ENCODE results near the gene BANF1.

Gene BANF1

GRCh38 chr11:65979261-65979759 is 23.0 kb upstream of the BANF1 start:
- Histone ChIP-seq H3F3A (ENCODE audit: control insufficient read depth, insufficient read depth) (no peaks in the 10 kb centered on the region), H3K4me2 (ENCODE audit: low read length) (no peak overlapping the region), H3K9me2 (replicated peaks; ENCODE audit: control insufficient read depth, low read length) (no peaks in the 10 kb centered on the region), H3K4me3 (ENCODE audit: low read length) (no peak overlapping the region), H4K20me1 (ENCODE audit: control insufficient read depth, insufficient read depth, low read depth, low read length) (no peaks in the 10 kb centered on the region; the same call in 1 of the 2 replicates), H3K79me2 (ENCODE audit: control insufficient read depth, low read length) (no peaks in the 10 kb centered on the region), H3K27ac (ENCODE audit: low read depth, low read length) (no peak overlapping the region), H3K27me3 (ENCODE audit: control insufficient read depth, low read length) (no peaks in the 10 kb centered on the region), H3K4me1 (ENCODE audit: control insufficient read depth, low read length) (no peaks in the 10 kb centered on the region), H3K9me3 (ENCODE audit: control insufficient read depth, insufficient read depth, low read length) (no peaks in the 10 kb centered on the region), H3K36me3 (ENCODE audit: control insufficient read depth, low read length) (peaks cover 23% of the 10 kb centered on the region)
- TF ChIP-seq EZH2phosphoT487 (IDR thresholded peaks at IDR 0.05; ENCODE audit: borderline replicate concordance, low read length) (no peak), CTCF (IDR thresholded peaks at IDR 0.05; ENCODE audit: low read depth, low read length, poor library complexity, severe bottlenecking) (no peak)

- TF ChIP-seq EZH2phosphoT487 (IDR thresholded peaks at IDR 0.05; ENCODE audit: borderline replicate concordance, low read length), result no peak
- no peak for TF ChIP-seq CTCF (IDR thresholded peaks at IDR 0.05; ENCODE audit: low read depth, low read length, poor library complexity, severe bottlenecking)
- H4K20me1 ChIP-seq (ENCODE audit: control insufficient read depth, insufficient read depth, low read depth, low read length), result no peaks in the 10 kb centered on the region; the same call in 1 of the 2 replicates
- no peaks in the 10 kb centered on the region for H3K79me2 ChIP-seq (ENCODE audit: control insufficient read depth, low read length)
- no peak overlapping the region for H3K4me2 ChIP-seq (ENCODE audit: low read length)
- H3K9me2 ChIP-seq (replicated peaks; ENCODE audit: control insufficient read depth, low read length), result no peaks in the 10 kb centered on the region
- no peaks in the 10 kb centered on the region for H3K9me3 ChIP-seq (ENCODE audit: control insufficient read depth, insufficient read depth, low read length)
- no peak overlapping the region for H3K27ac ChIP-seq (ENCODE audit: low read depth, low read length)
- no peak overlapping the region for H3K4me3 ChIP-seq (ENCODE audit: low read length)
- 0 out of 2 replicates have a peak, but pooled peaks cover 2% of the 10 kb centered on the region for H3F3A ChIP-seq (ENCODE audit: control insufficient read depth, insufficient read depth)
- H3K27me3 ChIP-seq (ENCODE audit: control insufficient read depth, low read length), result no peaks in the 10 kb centered on the region
- no peaks in the 10 kb centered on the region for H3K4me1 ChIP-seq (ENCODE audit: control insufficient read depth, low read length)
- peaks cover 23% of the 10 kb centered on the region for H3K36me3 ChIP-seq (ENCODE audit: control insufficient read depth, low read length)
Observed at GRCh38 chr11:65981101-65981740, 21.1 kb upstream of the BANF1 start.

GRCh38 chr11:65981972-65982823 is 20.1 kb upstream of the BANF1 start:
- H3K79me2 ChIP-seq (ENCODE audit: control insufficient read depth, low read length), result no peaks in the 10 kb centered on the region
- H3K4me1 ChIP-seq (ENCODE audit: control insufficient read depth, low read length), result no peaks in the 10 kb centered on the region
- H3K9me2 ChIP-seq (replicated peaks; ENCODE audit: control insufficient read depth, low read length), result no peaks in the 10 kb centered on the region
- H3K27me3 ChIP-seq (ENCODE audit: control insufficient read depth, low read length), result no peaks in the 10 kb centered on the region
- H3K4me2 ChIP-seq (ENCODE audit: low read length), result no peak overlapping the region
- TF ChIP-seq EZH2phosphoT487 (IDR thresholded peaks at IDR 0.05; ENCODE audit: borderline replicate concordance, low read length), result no peak
- H3K36me3 ChIP-seq (ENCODE audit: control insufficient read depth, low read length), result peaks cover 17% of the 10 kb centered on the region
- H4K20me1 ChIP-seq (ENCODE audit: control insufficient read depth, insufficient read depth, low read depth, low read length), result no peaks in the 10 kb centered on the region
- no peaks in the 10 kb centered on the region for H3K9me3 ChIP-seq (ENCODE audit: control insufficient read depth, insufficient read depth, low read length)
- H3K27ac ChIP-seq (ENCODE audit: low read depth, low read length), result no peak overlapping the region
- no peak overlapping the region for H3K4me3 ChIP-seq (ENCODE audit: low read length)
- 0 out of 2 replicates have a peak, but pooled peaks cover 2% of the 10 kb centered on the region for H3F3A ChIP-seq (ENCODE audit: control insufficient read depth, insufficient read depth)
